GM18909 (cell line): Measurements from ENCODE around the gene CLDN24.
"Not testable (repeated sequence)": the region's sequence is repeated elsewhere in the genome, so short reads cannot be mapped to it uniquely, and the experiment has no call there.

ENCODE experiments used
- ATAC-seq: cut with Tn5 transposase; IDR thresholded peaks from one replicate; pipeline ENCODE4 v1.9.1; 2021; ENCODE audit warnings: mild to moderate bottlenecking; ENCODE audit not compliant: unreplicated experiment, poor library complexity

The CLDN24 gene

DNA sequence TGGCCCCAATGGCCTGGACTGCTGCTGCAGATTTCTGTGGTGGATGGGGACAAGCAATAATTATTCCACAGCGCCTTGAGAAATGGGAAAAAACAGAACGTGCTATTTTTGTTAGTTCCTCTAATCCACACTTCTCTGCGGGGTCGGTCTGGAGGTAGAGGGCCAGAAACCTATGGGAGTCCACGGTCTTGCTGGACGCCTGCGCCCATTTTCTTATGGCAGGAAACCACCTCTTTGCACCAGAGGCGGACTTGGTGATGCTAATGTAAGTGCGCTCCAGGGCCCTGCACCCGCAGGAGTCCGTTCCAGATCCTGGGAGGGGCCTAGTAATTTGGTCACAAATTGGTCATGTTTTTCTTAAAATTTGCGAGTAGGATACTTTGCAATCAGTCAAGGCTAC is 25.9 kb upstream of the CLDN24 start:
- no peak for ATAC-seq

DNA sequence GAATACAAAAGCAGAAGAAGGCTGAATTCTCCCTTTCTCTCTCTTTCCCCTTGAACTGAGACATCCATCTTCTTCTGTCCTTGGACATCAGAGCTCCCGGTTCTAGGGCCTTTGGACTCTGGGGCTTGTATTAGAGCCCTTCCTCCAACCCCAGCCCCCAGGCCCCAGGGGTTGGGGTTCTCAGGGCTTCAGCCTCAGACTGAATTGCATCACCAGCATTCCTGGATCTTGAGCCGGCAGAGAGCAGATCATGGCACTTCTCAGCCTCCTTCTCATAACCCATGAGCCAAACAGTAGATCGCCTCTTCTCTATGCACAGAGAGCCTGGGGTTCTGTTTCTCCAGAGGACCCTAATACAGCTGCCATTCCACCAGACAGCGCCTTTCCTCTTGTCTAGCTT is 25.3 kb upstream of the CLDN24 start:
- no peak for ATAC-seq

DNA sequence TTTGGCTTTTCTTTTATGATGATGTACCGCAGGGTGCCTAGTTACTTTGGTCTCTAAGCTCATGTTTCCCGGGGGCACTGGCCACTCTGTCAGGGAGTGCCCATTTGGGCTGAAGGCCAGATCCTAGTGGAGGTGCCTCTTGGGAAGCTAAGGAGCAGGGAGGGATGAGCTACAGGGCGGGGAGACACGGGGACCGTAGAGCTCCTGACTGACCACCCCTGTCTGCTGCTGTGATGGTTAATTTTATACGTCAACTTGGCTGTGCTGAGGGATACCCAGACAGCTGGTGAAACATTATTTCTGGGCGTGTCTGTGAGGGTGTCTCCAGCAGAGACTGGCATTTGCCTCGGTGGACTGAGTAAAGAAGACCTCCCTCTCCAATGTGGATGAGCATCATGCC is 24.9 kb upstream of the CLDN24 start:
- no peak for ATAC-seq

DNA sequence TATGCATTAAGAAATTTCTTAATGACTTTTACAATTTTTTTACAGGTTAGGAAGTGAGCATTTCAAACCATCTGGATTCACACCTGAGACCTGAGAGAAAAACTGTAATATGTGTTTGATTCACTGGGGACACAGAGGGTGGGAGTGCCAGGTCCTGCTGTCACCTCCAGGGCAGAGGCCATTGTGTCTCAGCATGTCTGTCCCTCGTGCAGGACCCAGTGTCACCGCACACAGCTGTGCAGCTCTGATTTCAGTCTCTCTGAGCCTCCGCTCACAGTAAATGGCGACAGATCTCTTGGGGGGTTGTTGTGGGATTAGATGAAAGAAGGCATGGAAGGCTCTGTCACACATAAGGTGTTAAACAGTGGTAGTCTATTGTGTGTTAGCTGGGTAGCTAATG is 23.0 kb upstream of the CLDN24 start:
- no peak for ATAC-seq

DNA sequence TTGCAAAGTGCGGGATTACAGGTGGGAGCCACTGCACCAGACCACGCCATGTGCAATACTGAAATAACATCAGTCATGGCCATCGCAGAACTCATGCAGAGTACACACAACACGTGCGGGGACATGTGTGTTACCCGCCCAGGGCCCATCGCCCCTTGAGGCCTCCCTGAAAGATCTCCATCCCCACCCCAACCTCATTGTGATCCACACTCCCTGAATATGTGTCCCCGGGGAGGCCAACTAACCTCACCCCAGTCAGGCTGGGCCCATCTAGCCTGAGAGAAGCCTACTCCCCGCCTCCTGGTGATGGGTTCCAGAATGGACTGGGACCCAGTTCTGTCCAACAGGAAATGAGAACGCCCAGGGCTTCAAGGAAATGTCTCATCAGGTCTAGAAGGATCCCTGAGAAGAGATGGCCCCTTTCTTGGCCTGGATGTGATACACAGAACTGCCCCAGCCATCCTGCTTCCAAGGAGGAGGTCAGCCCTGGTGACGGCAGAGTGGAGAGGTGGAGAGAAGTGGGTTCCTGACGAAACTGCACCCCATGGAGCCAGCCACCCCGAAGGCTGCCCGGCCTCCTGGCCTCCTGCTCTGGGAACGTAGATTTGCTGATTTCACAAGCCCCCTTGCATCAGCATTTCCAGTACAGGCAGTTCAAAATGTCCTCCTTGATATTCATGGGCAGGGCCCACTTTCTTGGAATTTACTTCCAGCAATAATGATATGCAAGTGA is 22.5 kb upstream of the CLDN24 start:
- ATAC-seq = no peak

DNA sequence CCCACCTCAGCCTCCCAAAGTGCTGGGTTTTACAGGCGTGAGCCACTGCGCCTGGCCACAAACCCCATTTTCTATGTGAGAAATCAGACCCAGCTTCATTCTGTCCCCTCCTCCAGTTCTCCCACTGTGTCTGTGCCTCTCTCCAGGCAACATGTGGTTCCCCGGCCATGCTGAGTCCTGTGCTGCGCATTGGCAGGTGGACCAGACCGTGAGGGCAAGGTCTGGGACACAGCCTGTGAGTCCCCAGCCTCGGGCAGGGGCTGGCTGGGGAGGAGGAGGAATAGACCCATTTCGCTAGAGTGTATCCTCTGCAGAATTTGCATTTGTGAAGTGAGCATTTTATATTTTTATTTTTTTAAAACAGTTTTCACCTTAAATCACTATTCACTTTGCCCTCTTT is 21.5 kb upstream of the CLDN24 start:
- no peak for ATAC-seq

- ATAC-seq = peak; percentile 64
Observed at GRCh38 chr4:183342541-183343533, 20.6 kb upstream of the CLDN24 start.

DNA sequence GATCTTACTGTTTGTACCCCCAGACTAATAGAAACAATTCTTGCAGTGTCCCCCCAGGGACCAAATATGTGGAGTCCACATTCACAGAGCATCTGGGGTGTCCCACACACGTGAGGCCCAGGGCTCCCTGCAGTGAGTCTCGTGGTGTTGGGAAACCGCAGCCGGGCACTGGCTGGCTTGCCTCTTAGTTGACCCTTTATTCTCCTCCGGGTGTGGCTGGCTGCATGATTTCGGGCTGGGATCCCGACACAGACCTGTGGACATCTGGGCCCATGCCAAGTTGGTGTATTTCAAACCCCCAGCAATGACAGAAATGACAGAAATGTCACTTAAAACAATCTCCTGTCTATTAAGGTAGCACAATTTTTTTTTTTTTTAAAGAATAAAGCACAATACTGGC is 15.6 kb upstream of the CLDN24 start:
- no peak for ATAC-seq

GRCh38 chr4:183337349-183337748 is 15.1 kb upstream of the CLDN24 start:
- no peak for ATAC-seq

- ATAC-seq = no peak
Observed at GRCh38 chr4:183335369-183335940, 13.2 kb upstream of the CLDN24 start.

- no peak for ATAC-seq
Observed at GRCh38 chr4:183333983-183334382, 11.8 kb upstream of the CLDN24 start.

GRCh38 chr4:183333202-183333601 is 11.0 kb upstream of the CLDN24 start:
- no peak for ATAC-seq

GRCh38 chr4:183332447-183332846 is 10.2 kb upstream of the CLDN24 start:
- ATAC-seq = no peak

DNA sequence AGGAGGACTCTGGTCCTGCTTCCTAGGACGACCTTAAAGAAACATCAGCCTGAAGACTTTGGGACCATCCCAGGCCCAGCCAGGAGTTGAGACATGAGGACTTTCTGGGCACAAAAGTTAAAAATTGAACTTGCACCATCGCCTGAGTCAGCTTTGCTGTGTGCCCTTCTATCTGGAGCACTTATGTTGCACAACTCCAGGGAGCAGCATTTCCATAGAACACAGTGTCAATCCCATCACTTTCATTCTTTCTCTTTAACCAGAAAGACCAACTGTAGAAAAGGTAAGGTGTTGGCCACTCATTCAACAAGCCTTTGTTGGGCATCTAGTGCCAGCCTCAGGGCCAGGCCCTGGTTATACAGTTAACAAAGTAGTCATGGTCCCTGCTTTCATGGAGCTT is 8.6 kb upstream of the CLDN24 start:
- ATAC-seq = no peak

GRCh38 chr4:183329954-183330742 is 7.9 kb upstream of the CLDN24 start:
- ATAC-seq = no peak

DNA sequence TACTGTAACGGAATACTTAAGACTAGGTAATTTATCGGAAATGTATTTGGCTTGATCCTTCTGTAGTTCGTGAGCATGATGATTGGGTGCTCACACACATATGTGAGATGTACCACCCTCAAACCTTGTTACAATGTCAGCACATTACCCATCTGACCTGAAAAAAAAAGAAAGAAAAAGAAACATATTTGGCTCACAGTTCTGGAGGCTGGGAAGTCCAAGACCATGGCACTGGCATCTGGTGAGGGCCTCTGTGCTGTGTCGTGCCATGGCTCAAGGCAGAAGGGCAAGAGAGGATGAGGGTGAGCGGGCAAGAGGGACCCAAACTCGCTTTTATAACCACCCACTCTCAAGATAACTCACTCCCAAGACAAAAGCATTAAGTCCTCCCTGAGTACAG is 7.0 kb upstream of the CLDN24 start:
- no peak for ATAC-seq

- ATAC-seq = no peak
Observed at GRCh38 chr4:183328832-183329231, 6.6 kb upstream of the CLDN24 start.

GRCh38 chr4:183327827-183328226 is 5.6 kb upstream of the CLDN24 start:
- no peak for ATAC-seq

GRCh38 chr4:183326853-183327252 is 4.6 kb upstream of the CLDN24 start:
- ATAC-seq = no peak

DNA sequence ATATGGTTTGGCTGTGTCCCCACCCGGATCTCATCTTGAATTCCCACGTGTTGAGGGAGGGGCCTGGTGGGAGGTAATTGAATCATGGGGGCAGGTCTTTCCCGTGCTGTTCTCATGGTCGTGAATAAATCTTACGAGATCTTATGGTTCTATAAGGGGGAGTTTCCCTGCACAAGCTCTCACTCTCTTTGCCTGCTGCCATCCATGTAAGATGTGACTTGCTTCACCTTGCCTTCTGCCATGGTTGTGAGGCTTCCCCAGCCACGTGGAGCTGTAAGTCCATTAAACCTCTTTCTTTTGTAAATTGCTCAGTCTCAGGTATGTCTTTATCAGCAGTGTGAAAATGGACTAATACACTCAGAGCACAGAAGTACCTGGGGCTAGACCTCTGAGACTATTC is 4.2 kb upstream of the CLDN24 start:
- not testable (repeated sequence) for ATAC-seq
